Measurements from ENCODE around the gene CFAP119. TPM values are rescaled to one million over a fixed set of nuclear protein-coding genes. Genes with fewer than 3 reads are reported as not detected.

The CFAP119 gene
- total and polyA plus RNA-seq, 2 of the 8 experiments (the other 6 are each of a cell fraction or from before 2014, with no cell fraction given) = 5.6 to 6.0 TPM

DNA sequence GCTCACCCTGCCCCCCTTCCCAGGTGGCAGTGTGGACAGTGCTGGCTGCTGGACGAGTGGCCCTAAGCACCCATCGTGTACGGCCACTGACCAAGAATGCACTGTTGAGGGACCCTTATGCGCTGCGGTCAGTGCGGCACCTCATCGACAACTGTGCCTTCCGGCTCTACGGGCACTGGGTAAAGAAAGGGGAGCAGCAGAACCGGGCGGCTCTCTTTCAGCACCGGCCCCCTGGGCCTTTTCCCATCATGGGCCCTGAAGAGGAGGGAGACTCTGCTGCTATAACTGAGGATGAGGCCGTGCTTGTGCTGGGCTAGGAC, 5.1 kb downstream of the CFAP119 start (continued):
- TF ChIP-seq, protein P1, sequence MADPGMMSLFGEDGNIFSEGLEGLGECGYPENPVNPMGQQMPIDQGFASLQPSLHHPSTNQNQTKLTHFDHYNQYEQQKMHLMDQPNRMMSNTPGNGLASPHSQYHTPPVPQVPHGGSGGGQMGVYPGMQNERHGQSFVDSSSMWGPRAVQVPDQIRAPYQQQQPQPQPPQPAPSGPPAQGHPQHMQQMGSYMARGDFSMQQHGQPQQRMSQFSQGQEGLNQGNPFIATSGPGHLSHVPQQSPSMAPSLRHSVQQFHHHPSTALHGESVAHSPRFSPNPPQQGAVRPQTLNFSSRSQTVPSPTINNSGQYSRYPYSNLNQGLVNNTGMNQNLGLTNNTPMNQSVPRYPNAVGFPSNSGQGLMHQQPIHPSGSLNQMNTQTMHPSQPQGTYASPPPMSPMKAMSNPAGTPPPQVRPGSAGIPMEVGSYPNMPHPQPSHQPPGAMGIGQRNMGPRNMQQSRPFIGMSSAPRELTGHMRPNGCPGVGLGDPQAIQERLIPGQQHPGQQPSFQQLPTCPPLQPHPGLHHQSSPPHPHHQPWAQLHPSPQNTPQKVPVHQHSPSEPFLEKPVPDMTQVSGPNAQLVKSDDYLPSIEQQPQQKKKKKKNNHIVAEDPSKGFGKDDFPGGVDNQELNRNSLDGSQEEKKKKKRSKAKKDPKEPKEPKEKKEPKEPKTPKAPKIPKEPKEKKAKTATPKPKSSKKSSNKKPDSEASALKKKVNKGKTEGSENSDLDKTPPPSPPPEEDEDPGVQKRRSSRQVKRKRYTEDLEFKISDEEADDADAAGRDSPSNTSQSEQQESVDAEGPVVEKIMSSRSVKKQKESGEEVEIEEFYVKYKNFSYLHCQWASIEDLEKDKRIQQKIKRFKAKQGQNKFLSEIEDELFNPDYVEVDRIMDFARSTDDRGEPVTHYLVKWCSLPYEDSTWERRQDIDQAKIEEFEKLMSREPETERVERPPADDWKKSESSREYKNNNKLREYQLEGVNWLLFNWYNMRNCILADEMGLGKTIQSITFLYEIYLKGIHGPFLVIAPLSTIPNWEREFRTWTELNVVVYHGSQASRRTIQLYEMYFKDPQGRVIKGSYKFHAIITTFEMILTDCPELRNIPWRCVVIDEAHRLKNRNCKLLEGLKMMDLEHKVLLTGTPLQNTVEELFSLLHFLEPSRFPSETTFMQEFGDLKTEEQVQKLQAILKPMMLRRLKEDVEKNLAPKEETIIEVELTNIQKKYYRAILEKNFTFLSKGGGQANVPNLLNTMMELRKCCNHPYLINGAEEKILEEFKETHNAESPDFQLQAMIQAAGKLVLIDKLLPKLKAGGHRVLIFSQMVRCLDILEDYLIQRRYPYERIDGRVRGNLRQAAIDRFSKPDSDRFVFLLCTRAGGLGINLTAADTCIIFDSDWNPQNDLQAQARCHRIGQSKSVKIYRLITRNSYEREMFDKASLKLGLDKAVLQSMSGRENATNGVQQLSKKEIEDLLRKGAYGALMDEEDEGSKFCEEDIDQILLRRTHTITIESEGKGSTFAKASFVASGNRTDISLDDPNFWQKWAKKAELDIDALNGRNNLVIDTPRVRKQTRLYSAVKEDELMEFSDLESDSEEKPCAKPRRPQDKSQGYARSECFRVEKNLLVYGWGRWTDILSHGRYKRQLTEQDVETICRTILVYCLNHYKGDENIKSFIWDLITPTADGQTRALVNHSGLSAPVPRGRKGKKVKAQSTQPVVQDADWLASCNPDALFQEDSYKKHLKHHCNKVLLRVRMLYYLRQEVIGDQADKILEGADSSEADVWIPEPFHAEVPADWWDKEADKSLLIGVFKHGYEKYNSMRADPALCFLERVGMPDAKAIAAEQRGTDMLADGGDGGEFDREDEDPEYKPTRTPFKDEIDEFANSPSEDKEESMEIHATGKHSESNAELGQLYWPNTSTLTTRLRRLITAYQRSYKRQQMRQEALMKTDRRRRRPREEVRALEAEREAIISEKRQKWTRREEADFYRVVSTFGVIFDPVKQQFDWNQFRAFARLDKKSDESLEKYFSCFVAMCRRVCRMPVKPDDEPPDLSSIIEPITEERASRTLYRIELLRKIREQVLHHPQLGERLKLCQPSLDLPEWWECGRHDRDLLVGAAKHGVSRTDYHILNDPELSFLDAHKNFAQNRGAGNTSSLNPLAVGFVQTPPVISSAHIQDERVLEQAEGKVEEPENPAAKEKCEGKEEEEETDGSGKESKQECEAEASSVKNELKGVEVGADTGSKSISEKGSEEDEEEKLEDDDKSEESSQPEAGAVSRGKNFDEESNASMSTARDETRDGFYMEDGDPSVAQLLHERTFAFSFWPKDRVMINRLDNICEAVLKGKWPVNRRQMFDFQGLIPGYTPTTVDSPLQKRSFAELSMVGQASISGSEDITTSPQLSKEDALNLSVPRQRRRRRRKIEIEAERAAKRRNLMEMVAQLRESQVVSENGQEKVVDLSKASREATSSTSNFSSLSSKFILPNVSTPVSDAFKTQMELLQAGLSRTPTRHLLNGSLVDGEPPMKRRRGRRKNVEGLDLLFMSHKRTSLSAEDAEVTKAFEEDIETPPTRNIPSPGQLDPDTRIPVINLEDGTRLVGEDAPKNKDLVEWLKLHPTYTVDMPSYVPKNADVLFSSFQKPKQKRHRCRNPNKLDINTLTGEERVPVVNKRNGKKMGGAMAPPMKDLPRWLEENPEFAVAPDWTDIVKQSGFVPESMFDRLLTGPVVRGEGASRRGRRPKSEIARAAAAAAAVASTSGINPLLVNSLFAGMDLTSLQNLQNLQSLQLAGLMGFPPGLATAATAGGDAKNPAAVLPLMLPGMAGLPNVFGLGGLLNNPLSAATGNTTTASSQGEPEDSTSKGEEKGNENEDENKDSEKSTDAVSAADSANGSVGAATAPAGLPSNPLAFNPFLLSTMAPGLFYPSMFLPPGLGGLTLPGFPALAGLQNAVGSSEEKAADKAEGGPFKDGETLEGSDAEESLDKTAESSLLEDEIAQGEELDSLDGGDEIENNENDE (IDR thresholded peaks at IDR 0.05; ENCODE audit: insufficient replicate concordance, low read length) = no peak
- no peak for TF ChIP-seq CHD1 (IDR thresholded peaks at IDR 0.05; ENCODE audit: low read depth, low read length)
- no peak for TF ChIP-seq USF2 (IDR thresholded peaks at IDR 0.05; ENCODE audit: low read length)
- no peak for TF ChIP-seq RFX5 (IDR thresholded peaks at IDR 0.05; ENCODE audit: borderline replicate concordance, low read depth, low read length)

Measured in H1 (cell line).